ENCODE results near the gene SPATA33. TPM values are rescaled to one million over a fixed set of nuclear protein-coding genes. Genes with fewer than 3 reads are reported as not detected.
"Not testable (repeated sequence)": the region's sequence is repeated elsewhere in the genome, so short reads cannot be mapped to it uniquely, and the experiment has no call there.

SPATA33 gene
- total RNA-seq, 1 donor from 2014 or later = 2.6 TPM

DNA sequence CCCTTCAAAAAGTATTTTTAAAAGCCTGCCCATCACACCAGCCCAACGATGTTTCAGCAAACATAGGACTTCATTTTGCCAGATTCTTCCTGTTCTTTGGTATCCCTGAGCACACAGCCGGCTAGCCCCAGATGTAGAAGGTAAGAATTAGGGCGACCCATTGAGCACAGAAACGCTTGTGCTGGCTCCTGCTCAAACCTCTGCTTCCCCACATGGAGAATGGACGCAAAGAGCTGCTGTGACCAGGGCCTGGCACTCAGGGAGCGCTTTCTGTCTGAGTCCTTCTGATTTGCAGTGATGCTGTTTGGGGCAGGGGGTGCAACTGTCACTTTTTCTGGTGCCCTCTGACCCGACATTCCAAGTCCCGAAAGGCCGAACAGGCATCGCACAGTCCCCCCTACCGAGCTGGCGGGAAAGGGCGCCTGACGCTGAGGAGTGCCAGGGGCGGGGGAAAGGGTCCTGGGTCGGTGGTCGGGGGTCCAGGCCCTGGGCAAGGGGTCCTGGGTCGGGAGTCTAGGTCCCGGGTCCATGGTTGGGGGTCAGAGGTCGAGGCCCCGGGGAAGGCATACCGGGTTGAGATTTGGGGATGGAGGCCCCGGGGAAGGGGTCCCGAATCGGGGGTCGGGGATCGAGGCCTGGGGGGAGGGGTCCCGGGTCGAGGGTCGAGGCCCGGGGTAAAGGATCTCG, 1.1 kb upstream of the SPATA33 start:
- DNase-seq = no peak
- intact Hi-C loops (cut with micrococcal nuclease) = no loop called here
- no peak for ATAC-seq

DNA sequence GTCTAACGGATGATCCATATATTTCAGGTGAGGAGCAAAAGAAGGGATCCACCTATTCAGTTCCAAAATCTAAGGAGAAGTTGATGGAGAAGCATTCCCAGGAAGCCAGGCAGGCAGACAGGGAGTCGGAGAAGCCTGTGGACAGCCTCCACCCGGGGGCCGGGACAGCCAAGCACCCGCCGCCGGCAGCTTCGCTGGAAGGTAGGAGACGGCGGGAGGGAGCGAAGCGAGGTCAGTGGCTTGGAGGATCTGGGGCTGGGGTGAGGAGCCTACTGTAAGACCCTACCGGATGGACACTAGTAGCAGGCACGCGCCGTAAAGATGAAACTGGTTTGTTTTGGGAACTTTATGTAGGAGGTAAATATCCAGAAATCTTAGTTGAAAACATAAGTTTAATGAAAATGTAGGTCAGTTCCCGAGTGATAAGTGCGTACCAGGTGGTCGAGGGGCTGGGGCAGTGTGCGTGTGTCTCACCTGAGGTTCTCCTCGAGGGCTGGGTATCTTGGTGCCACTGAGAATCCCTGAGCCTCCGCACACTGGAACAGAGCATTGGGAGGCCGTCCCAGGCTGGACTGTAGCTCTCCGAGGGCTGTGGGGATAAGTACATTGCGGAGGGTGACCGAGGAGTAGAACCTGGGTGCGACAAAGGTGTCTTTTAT, 714 bp downstream of the SPATA33 start:
- ATAC-seq = no peak
- intact Hi-C loops (cut with micrococcal nuclease) = no loop called here
- DNase-seq = no peak

DNA sequence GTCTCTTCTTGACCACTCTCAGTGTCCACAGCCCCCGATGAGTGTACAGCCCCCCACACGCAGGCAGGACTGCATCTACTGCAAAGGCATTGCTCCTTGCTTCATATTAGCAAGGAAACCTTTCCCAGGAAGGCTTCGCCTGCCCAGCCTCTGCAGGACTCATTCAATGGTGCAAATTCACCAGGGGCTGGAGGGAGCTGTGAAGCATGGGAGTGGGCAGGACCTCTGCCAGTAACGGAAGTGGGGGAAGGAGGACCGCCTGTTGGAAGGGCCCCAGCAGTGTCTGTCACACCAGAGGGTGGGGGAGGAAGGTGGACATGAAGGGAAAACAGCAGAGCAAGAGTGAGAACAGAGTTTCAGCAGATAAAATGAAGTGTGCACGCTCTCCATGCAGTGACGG, 2.5 kb downstream of the SPATA33 start:
- intact Hi-C loops (cut with micrococcal nuclease) = no loop called here
- ATAC-seq (no peak), DNase-seq (no peak)

DNA sequence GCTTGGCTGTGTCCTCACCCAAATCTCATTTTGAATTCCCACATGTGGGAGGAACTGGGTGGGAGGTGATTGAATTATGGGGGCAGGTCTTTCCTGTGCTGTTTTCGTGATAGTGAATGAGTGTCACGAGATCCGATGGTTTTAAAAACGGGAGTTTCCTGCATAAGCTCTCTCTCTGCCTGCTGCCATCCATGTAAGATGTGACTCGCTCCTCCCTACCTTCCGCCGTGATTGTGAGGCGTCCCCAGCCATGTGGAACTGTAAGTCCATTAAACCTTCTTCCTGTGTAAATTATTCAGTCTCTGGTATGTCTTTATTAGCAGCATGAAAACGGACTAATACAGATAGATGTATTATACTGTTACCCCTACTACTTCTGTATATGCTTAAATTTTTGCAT, 3.6 kb downstream of the SPATA33 start:
- DNase-seq (no peak), ATAC-seq (no peak)
- intact Hi-C loops (cut with micrococcal nuclease) = no loop called here

DNA sequence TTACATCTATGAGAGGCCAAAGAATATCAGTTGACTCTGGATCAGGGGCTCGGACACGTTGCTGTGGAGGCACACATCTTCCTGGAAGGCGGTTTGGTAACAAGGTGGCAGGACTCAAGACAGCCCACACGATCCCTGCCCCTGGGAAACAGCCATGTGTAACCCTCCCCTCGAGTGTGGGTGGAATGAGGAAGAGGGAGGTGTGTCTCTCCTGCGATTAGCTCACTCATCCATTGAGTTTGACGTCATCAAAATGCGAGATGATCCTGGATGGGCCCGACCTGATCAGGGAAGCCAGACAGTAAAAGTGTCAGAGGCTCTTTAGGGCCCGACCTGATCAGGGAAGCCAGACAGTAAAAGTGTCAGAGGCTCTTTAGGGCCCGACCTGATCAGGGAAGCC, 6.6 kb downstream of the SPATA33 start:
- ATAC-seq; DNase-seq; intact Hi-C loops (cut with micrococcal nuclease): not testable (repeated sequence)

DNA sequence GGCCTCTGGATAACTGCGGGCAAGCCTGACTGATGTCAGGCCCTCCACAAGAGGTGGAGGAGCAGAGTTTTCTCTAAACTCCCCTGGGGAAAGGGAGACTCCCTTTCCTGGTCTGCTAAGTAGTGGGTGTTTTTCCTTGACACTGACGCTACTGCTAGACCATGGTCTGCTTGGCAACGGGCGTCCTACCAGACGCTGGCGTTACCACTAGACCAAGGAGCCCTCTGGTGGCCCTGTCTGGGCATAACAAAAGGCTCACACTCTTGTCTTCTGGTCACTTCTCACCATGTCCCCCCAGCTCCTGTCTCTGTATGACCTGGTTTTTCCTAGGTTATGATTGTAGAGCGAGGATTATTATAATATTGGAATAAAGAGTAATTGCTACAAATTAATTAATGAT, 9.4 kb downstream of the SPATA33 start:
- intact Hi-C loops (cut with micrococcal nuclease); DNase-seq; ATAC-seq: not testable (repeated sequence)

DNA sequence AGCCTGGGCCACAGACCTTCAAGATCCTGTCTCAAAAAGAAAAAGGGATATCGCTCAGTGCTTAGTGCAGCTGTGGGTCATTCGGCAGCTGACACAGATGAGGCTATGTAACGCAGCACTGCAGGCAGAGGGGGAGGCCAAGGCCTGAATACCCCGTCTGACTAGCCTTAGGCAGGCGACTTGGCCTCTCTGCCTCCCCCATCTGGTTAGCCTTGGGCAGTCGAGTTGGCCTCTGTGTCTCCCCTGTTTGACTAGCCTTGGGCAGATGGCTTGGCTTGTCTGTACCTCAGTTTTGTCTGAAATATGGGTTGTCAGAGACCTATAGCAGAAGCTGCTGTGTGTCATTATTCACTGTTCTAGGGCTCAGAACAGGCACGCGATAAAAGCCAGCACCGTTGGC, 10.0 kb downstream of the SPATA33 start:
- DNase-seq (no peak), ATAC-seq (no peak)
- intact Hi-C loops (cut with micrococcal nuclease) = no loop called here

DNA sequence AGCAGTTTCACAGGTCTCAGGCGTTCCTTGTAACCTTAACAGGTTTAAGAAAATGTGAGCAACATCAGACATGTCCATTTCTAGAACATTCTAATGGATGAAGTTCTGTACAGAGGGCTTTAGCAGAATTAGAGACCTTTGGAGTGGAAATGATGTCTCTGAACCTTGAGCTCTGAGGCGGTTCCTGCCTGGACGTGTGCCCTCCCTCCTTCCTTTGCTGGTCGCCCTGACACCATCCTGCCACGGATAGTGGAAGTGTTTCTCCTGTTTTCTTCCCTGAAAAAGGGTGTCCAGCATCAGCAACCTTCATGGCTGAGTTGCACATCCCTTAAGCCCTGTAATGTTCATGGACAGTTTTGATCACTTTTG, 11.1 kb downstream of the SPATA33 start:
- no peak for ATAC-seq
- intact Hi-C loops (cut with micrococcal nuclease) = no loop called here
- DNase-seq = no peak

DNA sequence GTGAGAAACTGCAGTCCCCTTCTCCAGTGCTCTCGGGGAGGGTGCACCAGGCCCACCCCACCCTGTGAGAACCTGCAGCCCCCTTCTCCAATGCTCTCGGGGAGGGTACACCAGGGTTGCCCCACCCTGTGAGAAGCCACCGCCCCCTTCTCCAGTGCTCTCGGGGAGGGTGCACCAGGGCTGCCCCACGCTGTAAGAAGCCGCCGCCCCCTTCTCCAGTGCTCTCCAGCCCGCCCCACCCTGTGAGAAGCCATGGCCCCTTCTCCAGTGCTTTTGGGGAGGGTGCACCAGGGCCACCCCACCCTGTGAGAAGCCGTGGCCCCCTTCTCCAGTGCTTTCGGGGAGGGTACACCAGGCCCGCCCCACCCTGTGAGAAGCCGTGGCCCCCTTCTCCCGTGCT, 12.1 kb downstream of the SPATA33 start:
- intact Hi-C loops (cut with micrococcal nuclease) = no loop called here
- ATAC-seq (no peak), DNase-seq (no peak)

DNA sequence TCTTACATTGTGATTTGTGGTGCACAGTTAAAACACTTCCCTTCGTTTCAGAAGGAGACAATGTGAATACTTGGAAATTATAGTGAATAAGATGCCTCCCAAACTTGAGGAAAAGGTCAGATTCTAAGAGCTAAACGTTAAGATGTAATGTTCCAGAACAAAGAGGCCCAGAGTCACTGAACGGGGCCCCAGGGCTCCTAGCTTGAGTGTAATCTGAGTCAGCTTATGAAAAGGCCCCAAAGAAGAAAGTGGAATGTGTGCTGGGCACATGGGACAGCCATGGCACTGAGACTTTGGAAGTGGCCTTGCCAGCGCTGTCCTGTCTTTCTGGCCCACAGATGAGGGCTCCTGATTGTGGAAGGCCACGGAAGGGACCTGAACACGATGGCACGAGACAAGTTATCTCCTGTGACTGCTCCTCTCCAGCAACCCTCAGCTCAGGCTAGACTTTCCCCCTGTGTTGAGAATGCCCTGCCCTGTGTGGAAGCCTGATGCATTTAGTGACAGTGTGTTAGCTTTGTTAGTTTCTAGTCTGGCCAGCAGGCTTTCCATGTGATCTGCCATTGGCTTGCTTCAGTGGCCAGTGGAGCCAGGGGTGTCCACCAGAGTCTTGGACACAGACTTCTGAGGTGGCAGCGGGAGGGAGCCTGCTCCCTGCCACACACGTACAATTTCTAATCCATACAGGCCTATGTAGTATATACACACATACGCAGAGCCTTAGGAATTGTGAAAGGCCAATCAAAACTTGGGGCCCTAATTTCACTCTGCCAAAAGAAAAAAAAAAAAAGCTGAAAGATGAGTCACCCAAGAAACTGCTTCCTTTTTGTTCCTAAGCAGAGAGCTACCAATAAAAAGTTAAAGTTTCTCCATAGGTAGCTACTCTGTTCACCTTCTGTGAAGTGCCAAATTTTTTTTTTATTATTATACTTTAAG, 13.1 kb downstream of the SPATA33 start:
- DNase-seq (no peak), ATAC-seq (no peak)
- intact Hi-C loops (cut with micrococcal nuclease) = no loop called here

DNA sequence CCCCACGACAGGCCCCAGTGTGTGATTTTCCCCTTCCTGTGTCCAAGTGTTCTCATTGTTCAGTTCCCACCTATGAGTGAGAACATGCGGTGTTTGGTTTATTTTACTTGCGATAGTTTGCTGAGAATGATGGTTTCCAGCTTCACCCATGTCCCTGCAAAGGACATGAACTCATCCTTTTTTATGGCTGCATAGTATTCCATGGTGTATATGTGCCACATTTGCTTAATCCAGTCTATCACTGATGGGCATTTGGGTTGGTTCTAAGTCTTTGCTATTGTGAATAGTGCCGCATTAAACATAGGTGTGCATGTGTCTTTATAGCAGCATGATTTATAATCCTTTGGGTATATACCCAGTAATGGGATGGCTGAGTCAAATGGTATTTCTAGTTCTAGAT, 13.9 kb downstream of the SPATA33 start:
- ATAC-seq; DNase-seq; intact Hi-C loops (cut with micrococcal nuclease): not testable (repeated sequence)

DNA sequence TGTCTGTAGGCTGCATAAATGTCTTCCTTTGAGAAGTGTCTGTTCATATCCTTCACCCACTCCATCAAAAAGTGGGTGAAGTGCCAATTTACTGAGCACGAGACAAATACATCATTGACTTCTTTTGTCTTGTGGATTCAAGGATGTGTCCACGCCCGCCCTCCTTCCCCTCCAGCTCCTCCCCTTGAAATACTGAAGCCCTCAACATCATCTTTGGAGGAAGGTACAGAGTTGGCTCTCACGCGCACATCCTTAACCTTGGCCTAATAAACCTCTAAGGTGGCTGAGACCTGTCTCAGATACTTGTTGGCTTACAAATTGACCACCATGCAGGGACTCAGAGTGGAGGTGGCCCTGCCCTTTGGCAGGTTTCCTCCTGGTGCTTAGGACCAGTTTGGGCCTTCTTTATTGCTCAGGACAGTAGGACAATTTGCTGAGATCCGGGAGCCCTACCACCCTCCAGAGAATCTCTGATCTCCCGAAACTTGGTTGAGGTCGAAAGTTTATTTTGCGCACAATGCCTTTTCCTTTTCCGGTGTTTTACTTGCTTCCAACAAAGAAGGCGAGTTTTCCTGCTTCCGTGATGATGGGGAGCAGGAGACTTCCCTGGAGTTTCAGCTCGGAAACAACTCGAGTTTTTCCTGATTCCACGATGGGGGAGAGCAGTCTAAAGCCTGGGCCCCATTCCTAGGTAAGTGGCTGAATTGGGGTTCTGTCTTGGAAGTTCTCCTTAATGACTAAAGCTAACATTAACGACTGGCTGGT, 14.7 kb downstream of the SPATA33 start:
- ATAC-seq (no peak), DNase-seq (no peak)

DNA sequence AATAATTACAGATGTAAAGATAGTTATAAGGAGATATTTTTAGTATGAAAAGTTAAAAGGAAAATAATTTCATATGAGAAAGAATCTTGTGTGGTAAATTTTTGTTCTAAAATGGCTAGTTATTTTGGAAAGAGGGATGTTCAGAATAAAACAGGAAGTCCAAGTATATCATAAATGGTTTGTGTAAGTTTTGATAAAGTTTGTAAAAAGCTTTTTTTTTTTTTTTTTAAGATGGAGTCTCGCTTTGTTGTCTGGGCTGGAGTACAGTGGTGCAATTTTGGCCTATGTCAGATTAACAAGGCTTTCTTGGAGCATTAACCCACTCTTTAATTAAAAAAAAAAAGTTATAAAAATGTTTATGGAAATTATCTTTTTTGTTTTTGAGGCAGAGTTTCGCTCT, 20.6 kb downstream of the SPATA33 start:
- ATAC-seq = no peak

More for the DNA sequence above, 14.7 kb downstream of the SPATA33 start:
- intact Hi-C loops (cut with micrococcal nuclease) = no loop called here

DNA sequence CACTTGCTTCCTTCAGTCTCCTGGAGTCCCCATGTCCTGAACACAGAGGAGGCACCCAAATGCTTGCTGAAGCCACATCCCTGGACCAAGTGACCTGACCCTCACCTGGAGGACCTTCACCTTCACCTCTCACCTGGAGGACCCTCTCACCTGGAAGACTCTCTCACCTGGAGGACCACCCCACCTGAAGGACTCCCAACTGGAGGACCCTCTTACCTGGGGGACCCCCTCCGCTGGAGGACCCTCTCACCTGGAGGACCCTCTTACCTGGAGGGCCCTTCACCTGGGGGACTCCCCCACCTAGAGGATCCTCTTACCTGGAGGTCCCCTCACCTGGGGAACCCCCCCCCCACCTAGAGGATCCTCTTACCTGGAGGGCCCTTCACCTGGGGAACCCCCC, 28.3 kb downstream of the SPATA33 start:
- DNase-seq = no peak
- ATAC-seq = no peak
- intact Hi-C loops (cut with micrococcal nuclease) = no loop called here

More for the DNA sequence above, 20.6 kb downstream of the SPATA33 start:
- no peak for DNase-seq
- intact Hi-C loops (cut with micrococcal nuclease) = no loop called here

DNA sequence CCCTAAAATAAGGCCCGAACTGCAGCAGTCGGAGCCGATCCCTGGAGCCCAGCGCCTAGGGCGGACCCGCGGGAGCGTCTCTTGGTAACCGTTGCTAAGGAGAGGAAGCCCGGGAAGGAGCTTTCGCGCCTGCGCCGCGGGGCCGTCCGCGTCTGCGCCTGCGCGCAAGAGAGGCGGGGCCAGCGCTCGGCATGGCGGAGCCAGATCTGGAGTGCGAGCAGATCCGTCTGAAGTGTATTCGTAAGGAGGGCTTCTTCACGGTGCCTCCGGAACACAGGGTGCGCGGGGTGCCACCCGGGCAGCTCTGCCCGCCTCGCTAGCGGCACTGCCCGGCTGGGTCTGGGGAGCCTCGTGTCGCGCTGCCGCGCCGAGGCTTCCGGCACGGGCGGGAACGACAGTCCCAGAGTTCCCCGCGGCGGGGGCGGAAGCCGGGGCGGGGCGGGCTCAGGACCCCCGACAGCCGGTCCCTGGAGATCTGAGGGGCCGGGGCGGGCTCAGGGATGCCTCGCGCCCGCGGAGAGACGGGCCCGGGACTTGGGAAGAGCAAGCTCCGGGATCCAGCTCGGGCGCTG, 29.0 kb downstream of the SPATA33 start, which contains the start of gene CDK10:
Gene CDK10, plus strand, starts transcription at position 170 of the 572 bp plus-strand sequence. Its CDS starts 22 bp downstream, at position 192.
- intact Hi-C loops (cut with micrococcal nuclease) = no loop called here
- DNase-seq = peak; percentile 91

DNA sequence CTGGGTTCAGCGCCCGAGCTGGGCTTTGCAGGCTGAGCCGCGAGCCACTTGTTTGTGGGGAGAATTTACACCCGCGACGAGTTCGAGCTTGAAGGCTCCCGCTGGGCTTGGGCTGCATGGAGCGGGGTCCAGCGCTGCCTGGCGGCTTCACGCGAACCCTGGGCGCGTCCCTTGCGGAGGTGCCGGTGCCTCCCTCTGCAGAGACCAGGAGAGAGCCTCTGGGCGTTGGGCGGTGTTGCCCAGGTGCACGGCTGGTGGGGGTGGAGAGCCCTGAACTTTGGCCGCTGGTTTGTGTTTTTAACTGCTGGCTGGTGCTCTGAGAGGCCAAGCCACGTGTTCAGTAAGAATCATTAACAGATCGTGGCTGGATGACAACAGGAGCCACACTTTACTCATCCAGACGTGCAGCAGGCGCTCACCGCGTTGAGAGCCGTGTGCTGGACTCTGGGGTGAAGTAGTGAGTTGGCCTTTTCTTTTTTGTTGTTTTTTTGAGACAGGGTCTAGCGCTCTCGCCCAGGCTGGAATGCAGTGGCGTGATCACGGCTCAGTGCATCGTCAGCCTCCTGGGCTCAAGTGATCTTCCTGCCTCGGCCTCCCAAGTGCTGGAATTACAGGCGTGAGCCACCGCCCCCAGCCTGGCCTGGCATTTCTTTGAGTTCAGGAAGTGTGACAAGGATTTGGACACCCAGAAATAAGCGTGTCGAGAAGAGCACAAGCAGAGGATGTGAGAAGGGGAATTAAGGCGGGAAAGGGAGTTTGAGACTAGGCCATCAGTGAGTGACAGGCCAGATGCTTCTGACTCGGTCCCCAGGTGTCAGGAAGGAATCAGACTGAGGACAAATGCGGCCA, 29.7 kb downstream of the SPATA33 start:
- ATAC-seq (peak; percentile 37), DNase-seq (peak; percentile 27)
- intact Hi-C loops (cut with micrococcal nuclease) = no loop called here

More for the DNA sequence above, 29.0 kb downstream of the SPATA33 start, which contains the start of gene CDK10:
- ATAC-seq = peak; percentile 96

DNA sequence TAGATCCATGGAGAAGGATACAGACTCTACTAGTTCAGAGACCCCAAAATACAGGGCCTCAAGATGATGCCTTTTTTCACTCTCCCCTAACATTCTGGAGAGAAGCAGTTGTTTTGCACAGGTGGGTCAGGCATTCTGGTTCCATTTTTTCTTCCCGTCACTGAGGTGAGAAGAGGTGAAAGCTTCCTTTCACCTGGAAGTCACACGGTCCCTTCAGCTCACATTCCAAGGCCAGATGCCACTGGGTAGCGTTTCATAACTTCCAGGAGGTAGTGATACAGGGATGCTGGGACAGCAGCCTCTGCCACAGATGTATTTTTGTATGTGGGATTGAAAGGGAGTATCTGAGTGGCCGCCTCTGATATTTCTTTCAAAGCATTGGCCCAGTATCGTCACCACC, 30.8 kb downstream of the SPATA33 start:
- intact Hi-C loops (cut with micrococcal nuclease) = no loop called here
- ATAC-seq (no peak), DNase-seq (no peak)

DNA sequence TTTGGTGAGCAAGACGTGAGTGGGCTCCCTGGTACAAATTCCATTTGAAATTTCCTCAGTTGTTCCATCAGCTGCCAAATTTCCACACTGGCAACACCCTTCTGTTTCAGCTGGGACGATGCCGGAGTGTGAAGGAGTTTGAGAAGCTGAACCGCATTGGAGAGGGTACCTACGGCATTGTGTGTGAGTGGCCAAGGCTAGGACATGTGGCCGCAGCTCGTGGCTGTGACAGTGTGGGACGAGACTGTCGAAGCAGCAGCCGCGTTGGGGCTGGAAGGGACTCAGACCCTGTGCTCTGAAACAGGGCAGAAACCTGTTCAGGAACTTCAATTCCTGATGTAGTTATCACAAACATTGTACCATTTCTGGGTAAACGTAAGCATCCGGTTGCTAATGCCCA, 31.5 kb downstream of the SPATA33 start:
- intact Hi-C loops (cut with micrococcal nuclease) = no loop called here
- ATAC-seq = no peak
- DNase-seq = no peak

Data from left ventricle myocardium superior (tissue), 1 donor.